GM12875 (cell line): ENCODE data around the gene CDC6.
"Not testable (repeated sequence)": the region's sequence is repeated elsewhere in the genome, so short reads cannot be mapped to it uniquely, and the experiment has no call there.

Experiments
- H3K4me3 ChIP-seq: one replicate; pipeline ENCODE4 v1.5.1; 2011; ENCODE audit warnings: low read depth, low read length, control low read depth
- CTCF ChIP-seq: IDR thresholded peaks from 2 replicates; pipeline ENCODE4 v1.5.1; 2011; ENCODE audit warnings: low read depth, mild to moderate bottlenecking, control low read depth, inconsistent platforms, low read length, moderate library complexity, borderline replicate concordance; ENCODE audit not compliant: insufficient read depth

Gene CDC6

GRCh38 chr17:40297511-40297910, 9.8 kb downstream of the CDC6 start:
- TF ChIP-seq CTCF: no peak
- no peak overlapping the region for H3K4me3 ChIP-seq

GRCh38 chr17:40298726-40299125, 11.0 kb downstream of the CDC6 start:
- no peak overlapping the region for H3K4me3 ChIP-seq
- TF ChIP-seq CTCF: no peak

- not testable (repeated sequence) for H3K4me3 ChIP-seq
These were observed 11.6 kb downstream of the CDC6 start for GRCh38 chr17:40299159-40299757.

- no peak overlapping the region for H3K4me3 ChIP-seq
- TF ChIP-seq CTCF: no peak
These were observed 13.6 kb downstream of the CDC6 start for GRCh38 chr17:40301315-40301714.

GRCh38 chr17:40303009-40303657, 15.5 kb downstream of the CDC6 start:
- TF ChIP-seq CTCF: peak; percentile 46; the same call in 1 of the 2 replicates
- H3K4me3 ChIP-seq: no peak overlapping the region

- no peak overlapping the region for H3K4me3 ChIP-seq
- TF ChIP-seq CTCF: no peak
These were observed 16.3 kb downstream of the CDC6 start for GRCh38 chr17:40303708-40304551.

GRCh38 chr17:40304552-40304863, 16.8 kb downstream of the CDC6 start:
- H3K4me3 ChIP-seq: not testable (repeated sequence)

- not testable (repeated sequence) for H3K4me3 ChIP-seq
These were observed 17.2 kb downstream of the CDC6 start for GRCh38 chr17:40304866-40305265.
